HepG2 (cell line): ENCODE measurements around the gene BHLHE23. TPM values are rescaled to one million over a fixed set of nuclear protein-coding genes. Genes with fewer than 3 reads are reported as not detected.

Experiments
- ATAC-seq: fragments of 200-7000 bp; cut with Tn5 transposase; 3 replicates; pipeline ENCODE4 v1.9.1; 2020; ENCODE audit warnings: mild to moderate bottlenecking, moderate library complexity
- BruUV-seq: library from RNA; stranded (reverse); fragments of 400-500 nt; replicated peaks from 2 replicates; lab custom pipeline; 2021; lab: Mats Ljungman, UMichigan
- CTCF ChIA-PET: fragments of 300-600 bp; formaldehyde crosslinking; extraction: SDS; loops from one replicate; lab custom pipeline; 2021; ENCODE audit warnings: low total read pairs, inconsistent platforms, low intra/inter-chr PET ratio; lab: Yijun Ruan, JAX
- POLR2A ChIA-PET: fragments of 350-600 bp; sonication (Branson Sonifier 250); formaldehyde crosslinking; loops from one replicate; lab custom pipeline; 2020; ENCODE audit warnings: antibody characterized with exemption, inconsistent platforms; lab: Yijun Ruan, JAX
- DNase-seq: peaks from one replicate; pipeline ENCODE4 v3.0.0-alpha.2; 2015; ENCODE audit warnings: low spot score
- FAIRE-seq: peaks from 3 replicates; lab custom pipeline; 2011; peaks lifted over from hg19 to GRCh38; lab: Jason Lieb, UNC
- H2AFZ ChIP-seq: one replicate; pipeline ENCODE4 v1.6.1; 2011; ENCODE audit warnings: low read length, inconsistent platforms
- H3K27ac ChIP-seq: fragments of 300-600 bp; 3 replicates; pipeline ENCODE4 v1.8.0; 2011; ENCODE audit warnings: mixed run types, mild to moderate bottlenecking, mixed read lengths, low read length, inconsistent platforms; ENCODE audit not compliant: insufficient read depth; ENCODE audit errors: extremely low read length
- H3K27me3 ChIP-seq, 2 experiments: fragments of 200-600 bp in 1 of 2; 2 replicates in 1 of 2; 3 replicates in 1 of 2; pipeline versions ENCODE4 v1.6.0 to v1.8.0; 2011; ENCODE audit warnings: low read length in 2 of 2, mild to moderate bottlenecking in 2 of 2, moderate library complexity in 2 of 2, inconsistent platforms in 1 of 2; ENCODE audit not compliant: insufficient read depth in 2 of 2, control insufficient read depth in 1 of 2
- H3K36me3 ChIP-seq, 2 experiments: fragments of 200-600 bp in 1 of 2; replicated peaks in 1 of 2; 2 replicates in 1 of 2; 3 replicates in 1 of 2; pipeline versions ENCODE4 v1.5.1 to v1.8.0; 2011; ENCODE audit warnings: low read length in 2 of 2, inconsistent platforms in 1 of 2; ENCODE audit not compliant: insufficient read depth in 2 of 2, control insufficient read depth in 1 of 2
- H3K4me1 ChIP-seq: 2 replicates; pipeline ENCODE4 v1.5.1; 2012; ENCODE audit warnings: low read length, inconsistent platforms; ENCODE audit not compliant: insufficient read depth
- H3K4me2 ChIP-seq: 2 replicates; pipeline ENCODE4 v1.6.0; 2011; ENCODE audit warnings: low read depth, low read length, inconsistent platforms
- H3K4me3 ChIP-seq, 3 experiments: fragments of 200-600 bp in 1 of 3; sonication (generic), shearing (Covaris generic) in 1 of 3; replicated peaks in 1 of 3; 2 replicates each; pipeline ENCODE4 v1.5.1; 2011 to 2016; ENCODE audit warnings: low read length in 3 of 3, inconsistent platforms in 2 of 3, low read depth in 2 of 3, mild to moderate bottlenecking in 2 of 3, control low read depth in 1 of 3, mixed read lengths in 1 of 3; ENCODE audit not compliant: insufficient read depth in 1 of 3
- H3K79me2 ChIP-seq: one replicate; pipeline ENCODE4 v1.6.1; 2011; ENCODE audit warnings: low read length, inconsistent platforms; ENCODE audit not compliant: insufficient read depth
- H3K9ac ChIP-seq: 2 replicates; pipeline ENCODE4 v1.6.0; 2011; ENCODE audit warnings: mild to moderate bottlenecking, low read depth, low read length, inconsistent platforms; ENCODE audit not compliant: insufficient read depth
- H3K9me3 ChIP-seq: 2 replicates; pipeline ENCODE4 v1.5.1; 2012; ENCODE audit warnings: mild to moderate bottlenecking, low read length
- H4K20me1 ChIP-seq: 2 replicates; pipeline ENCODE4 v1.6.0; 2011; ENCODE audit warnings: inconsistent platforms, mild to moderate bottlenecking, low read length, moderate library complexity; ENCODE audit not compliant: insufficient read depth
- EED ChIP-seq: sonication (generic); formaldehyde crosslinking; IDR thresholded peaks from 2 replicates; pipeline ENCODE4 v1.5.0; 2020; ENCODE audit warnings: mild to moderate bottlenecking, missing genetic modification reagents
- EZH2 ChIP-seq: conservative IDR thresholded peaks from 2 replicates; pipeline ENCODE4 v1.6.1; 2012; ENCODE audit warnings: mild to moderate bottlenecking, low read depth, low read length, moderate library complexity
- RAD21 ChIP-seq: fragments of 450-650 bp; formaldehyde crosslinking; IDR thresholded peaks from 2 replicates; pipeline ENCODE4 v1.5.0; 2020; ENCODE audit warnings: mild to moderate bottlenecking
- WGBS: methylation state at CpG from one replicate; pipeline ENCODE4 v1.1.6; 2017; ENCODE audit warnings: low lambda C conversion rate; 5-methylcytosine and 5-hydroxymethylcytosine counted together
- in situ Hi-C: cut with HindIII; loops from 2 replicates; pipeline ENCODE4 v1.10.0; 2017; ENCODE audit warnings: low pct_unique_long_range_greater_than_20kb; ENCODE audit not compliant: extremely low pct_ligation_motif_present
- intact Hi-C: fragments of 100-400 bp; cut with micrococcal nuclease; formaldehyde crosslinking; loops from one replicate; pipeline ENCODE4 v1.10.0; 2022; ENCODE audit not compliant: unreplicated experiment
- polyA plus RNA-seq, 8 experiments: library from polyadenylated mRNA; depleted of rRNA in 3 of 8; stranded (reverse) in 7 of 8; unstranded in 1 of 8; fragments of >200 nt; fragmentation: Illumina TruSeq in 4 of 8; extraction: Trizol in 4 of 8; gene quantifications; 2 replicates each; pipeline versions ENCODE4 v1.2.1 to v1.2.3, GENCODE V29; 2011 to 2016; ENCODE audit warnings: low read depth in 4 of 8, missing spikeins in 1 of 8, mixed read lengths in 1 of 8; ENCODE audit not compliant: insufficient read depth in 1 of 8
- total RNA-seq, 5 experiments: library from RNA; depleted of rRNA; stranded (reverse); fragments of >200 nt; fragmentation: Illumina TruSeq; extraction: Trizol; gene quantifications; 2 replicates each; pipeline ENCODE4 v1.2.3, GENCODE V29; 2016; ENCODE audit warnings: low read depth in 1 of 5
- TF ChIP-seq, protein P1 (sequence below): sonication (generic); formaldehyde crosslinking; IDR thresholded peaks from 2 replicates; pipeline ENCODE4 v1.8.1; 2023; ENCODE audit warnings: mild to moderate bottlenecking, missing genetic modification reagents
- TF ChIP-seq, protein P2 (sequence below): sonication (generic); formaldehyde crosslinking; IDR thresholded peaks from 2 replicates; pipeline ENCODE4; 2020; ENCODE audit warnings: missing genetic modification reagents, mild to moderate bottlenecking, borderline replicate concordance
- TF ChIP-seq, protein P3 (sequence below): sonication (generic); formaldehyde crosslinking; IDR thresholded peaks from 2 replicates; pipeline ENCODE4 v1.5.1; 2020; ENCODE audit warnings: mild to moderate bottlenecking, missing genetic modification reagents, moderate library complexity

BHLHE23 gene
- total and polyA plus RNA-seq, 2 of the 13 experiments (the other 11 are each of a cell fraction or from before 2014, with no cell fraction given) = not detected

- POLR2A ChIA-PET = interaction anchor here (1.0 to 2.0 kb wide), 3 partner anchors 9 to 27 kb away, joined by 3 to 7 read pairs (median 5); partner anchors contain the start of gene SLC17A9
- no peak overlapping the region for H3K27ac ChIP-seq
- H3K79me2 ChIP-seq = no peaks in the 10 kb centered on the region
- H3K9me3 ChIP-seq = no peaks in the 10 kb centered on the region
- CTCF ChIA-PET = no interaction called here
- 6% methylated on average over 17 of the region's 19 CpGs for WGBS
- in situ Hi-C loops = no loop called here
- no peak overlapping the region for H3K9ac ChIP-seq
- no peaks in the 10 kb centered on the region; the same call in 1 of the 2 replicates for H4K20me1 ChIP-seq
- DNase-seq = no peak
- peaks cover 64 to 98% of the 10 kb centered on the region in 2 experiments for H3K27me3 ChIP-seq
- no peaks in the 10 kb centered on the region for H3K36me3 ChIP-seq
- TF ChIP-seq RAD21 (CRISPR knock-in tag) (no peak), EZH2 (peak; percentile 93), EED (CRISPR knock-in tag) (0 out of 2 replicates have a peak, but pooled peaks have one; percentile 27)
- TF ChIP-seq, protein P1, sequence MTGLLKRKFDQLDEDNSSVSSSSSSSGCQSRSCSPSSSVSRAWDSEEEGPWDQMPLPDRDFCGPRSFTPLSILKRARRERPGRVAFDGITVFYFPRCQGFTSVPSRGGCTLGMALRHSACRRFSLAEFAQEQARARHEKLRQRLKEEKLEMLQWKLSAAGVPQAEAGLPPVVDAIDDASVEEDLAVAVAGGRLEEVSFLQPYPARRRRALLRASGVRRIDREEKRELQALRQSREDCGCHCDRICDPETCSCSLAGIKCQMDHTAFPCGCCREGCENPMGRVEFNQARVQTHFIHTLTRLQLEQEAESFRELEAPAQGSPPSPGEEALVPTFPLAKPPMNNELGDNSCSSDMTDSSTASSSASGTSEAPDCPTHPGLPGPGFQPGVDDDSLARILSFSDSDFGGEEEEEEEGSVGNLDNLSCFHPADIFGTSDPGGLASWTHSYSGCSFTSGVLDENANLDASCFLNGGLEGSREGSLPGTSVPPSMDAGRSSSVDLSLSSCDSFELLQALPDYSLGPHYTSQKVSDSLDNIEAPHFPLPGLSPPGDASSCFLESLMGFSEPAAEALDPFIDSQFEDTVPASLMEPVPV (CRISPR knock-in tag) = 0 out of 2 replicates have a peak, but pooled peaks have one; percentile 11
- TF ChIP-seq, protein P2, sequence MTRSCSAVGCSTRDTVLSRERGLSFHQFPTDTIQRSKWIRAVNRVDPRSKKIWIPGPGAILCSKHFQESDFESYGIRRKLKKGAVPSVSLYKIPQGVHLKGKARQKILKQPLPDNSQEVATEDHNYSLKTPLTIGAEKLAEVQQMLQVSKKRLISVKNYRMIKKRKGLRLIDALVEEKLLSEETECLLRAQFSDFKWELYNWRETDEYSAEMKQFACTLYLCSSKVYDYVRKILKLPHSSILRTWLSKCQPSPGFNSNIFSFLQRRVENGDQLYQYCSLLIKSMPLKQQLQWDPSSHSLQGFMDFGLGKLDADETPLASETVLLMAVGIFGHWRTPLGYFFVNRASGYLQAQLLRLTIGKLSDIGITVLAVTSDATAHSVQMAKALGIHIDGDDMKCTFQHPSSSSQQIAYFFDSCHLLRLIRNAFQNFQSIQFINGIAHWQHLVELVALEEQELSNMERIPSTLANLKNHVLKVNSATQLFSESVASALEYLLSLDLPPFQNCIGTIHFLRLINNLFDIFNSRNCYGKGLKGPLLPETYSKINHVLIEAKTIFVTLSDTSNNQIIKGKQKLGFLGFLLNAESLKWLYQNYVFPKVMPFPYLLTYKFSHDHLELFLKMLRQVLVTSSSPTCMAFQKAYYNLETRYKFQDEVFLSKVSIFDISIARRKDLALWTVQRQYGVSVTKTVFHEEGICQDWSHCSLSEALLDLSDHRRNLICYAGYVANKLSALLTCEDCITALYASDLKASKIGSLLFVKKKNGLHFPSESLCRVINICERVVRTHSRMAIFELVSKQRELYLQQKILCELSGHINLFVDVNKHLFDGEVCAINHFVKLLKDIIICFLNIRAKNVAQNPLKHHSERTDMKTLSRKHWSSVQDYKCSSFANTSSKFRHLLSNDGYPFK (CRISPR knock-in tag) = 0 out of 2 replicates have a peak, but pooled peaks have one; percentile 28
- TF ChIP-seq, protein P3, sequence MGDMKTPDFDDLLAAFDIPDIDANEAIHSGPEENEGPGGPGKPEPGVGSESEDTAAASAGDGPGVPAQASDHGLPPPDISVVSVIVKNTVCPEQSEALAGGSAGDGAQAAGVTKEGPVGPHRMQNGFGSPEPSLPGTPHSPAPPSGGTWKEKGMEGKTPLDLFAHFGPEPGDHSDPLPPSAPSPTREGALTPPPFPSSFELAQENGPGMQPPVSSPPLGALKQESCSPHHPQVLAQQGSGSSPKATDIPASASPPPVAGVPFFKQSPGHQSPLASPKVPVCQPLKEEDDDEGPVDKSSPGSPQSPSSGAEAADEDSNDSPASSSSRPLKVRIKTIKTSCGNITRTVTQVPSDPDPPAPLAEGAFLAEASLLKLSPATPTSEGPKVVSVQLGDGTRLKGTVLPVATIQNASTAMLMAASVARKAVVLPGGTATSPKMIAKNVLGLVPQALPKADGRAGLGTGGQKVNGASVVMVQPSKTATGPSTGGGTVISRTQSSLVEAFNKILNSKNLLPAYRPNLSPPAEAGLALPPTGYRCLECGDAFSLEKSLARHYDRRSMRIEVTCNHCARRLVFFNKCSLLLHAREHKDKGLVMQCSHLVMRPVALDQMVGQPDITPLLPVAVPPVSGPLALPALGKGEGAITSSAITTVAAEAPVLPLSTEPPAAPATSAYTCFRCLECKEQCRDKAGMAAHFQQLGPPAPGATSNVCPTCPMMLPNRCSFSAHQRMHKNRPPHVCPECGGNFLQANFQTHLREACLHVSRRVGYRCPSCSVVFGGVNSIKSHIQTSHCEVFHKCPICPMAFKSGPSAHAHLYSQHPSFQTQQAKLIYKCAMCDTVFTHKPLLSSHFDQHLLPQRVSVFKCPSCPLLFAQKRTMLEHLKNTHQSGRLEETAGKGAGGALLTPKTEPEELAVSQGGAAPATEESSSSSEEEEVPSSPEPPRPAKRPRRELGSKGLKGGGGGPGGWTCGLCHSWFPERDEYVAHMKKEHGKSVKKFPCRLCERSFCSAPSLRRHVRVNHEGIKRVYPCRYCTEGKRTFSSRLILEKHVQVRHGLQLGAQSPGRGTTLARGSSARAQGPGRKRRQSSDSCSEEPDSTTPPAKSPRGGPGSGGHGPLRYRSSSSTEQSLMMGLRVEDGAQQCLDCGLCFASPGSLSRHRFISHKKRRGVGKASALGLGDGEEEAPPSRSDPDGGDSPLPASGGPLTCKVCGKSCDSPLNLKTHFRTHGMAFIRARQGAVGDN (CRISPR knock-in tag) = 0 out of 2 replicates have a peak, but pooled peaks have one; percentile 20
- TF ChIP-seq, all 625 proteins: peak for 5
- ATAC-seq (peak; percentile 5; the same call in 1 of the 3 replicates), FAIRE-seq (no peak)
- intact Hi-C loops = no loop called here
- Histone ChIP-seq H3K4me1 (no peaks in the 10 kb centered on the region), H3K4me2 (no peak overlapping the region), H3K4me3 (no peak overlapping the region), H2AFZ (no peak overlapping the region)
- BruUV-seq = no TSS peak
These were observed 26.8 kb downstream of the BHLHE23 start for GRCh38 chr20:62979876-62980373.
